GM04503 (cell line): ENCODE results near the gene FHIT.
"Not testable (repeated sequence)": the region's sequence is repeated elsewhere in the genome, so short reads cannot be mapped to it uniquely, and the experiment has no call there.

Experiments
- DNase-seq: peaks from one replicate; pipeline ENCODE4 v3.0.0-alpha.2; 2012; ENCODE audit warnings: low read depth

Gene FHIT

GRCh38 chr3:61226166-61226686 is 25.0 kb downstream of the FHIT start:
- no peak for DNase-seq

GRCh38 chr3:61224823-61225222 is 26.4 kb downstream of the FHIT start:
- no peak for DNase-seq

- no peak for DNase-seq
These were observed 27.8 kb downstream of the FHIT start for GRCh38 chr3:61223451-61223850.

GRCh38 chr3:61222467-61222866 is 28.8 kb downstream of the FHIT start:
- DNase-seq = no peak

- no peak for DNase-seq
These were observed 29.4 kb downstream of the FHIT start for GRCh38 chr3:61221759-61222362.

- no peak for DNase-seq
These were observed 32.7 kb downstream of the FHIT start for GRCh38 chr3:61218504-61218903.

GRCh38 chr3:61216171-61216570 is 35.1 kb downstream of the FHIT start:
- not testable (repeated sequence) for DNase-seq

- no peak for DNase-seq
These were observed 49.2 kb downstream of the FHIT start for GRCh38 chr3:61202086-61202485.

- DNase-seq = no peak
These were observed 50.2 kb downstream of the FHIT start for GRCh38 chr3:61201071-61201470.

- DNase-seq = no peak
These were observed 51.0 kb downstream of the FHIT start for GRCh38 chr3:61200270-61200669.

GRCh38 chr3:61199843-61200242 is 51.4 kb downstream of the FHIT start:
- no peak for DNase-seq

- DNase-seq = no peak
These were observed 56.2 kb downstream of the FHIT start for GRCh38 chr3:61194892-61195538.

GRCh38 chr3:61192222-61192621 is 59.0 kb downstream of the FHIT start:
- DNase-seq = no peak

- DNase-seq = not testable (repeated sequence)
These were observed 61.0 kb downstream of the FHIT start for GRCh38 chr3:61190205-61190604.

- DNase-seq = no peak
These were observed 65.2 kb downstream of the FHIT start for GRCh38 chr3:61186030-61186429.

GRCh38 chr3:61184956-61185355 is 66.3 kb downstream of the FHIT start:
- DNase-seq = no peak

- DNase-seq = no peak
These were observed 68.6 kb downstream of the FHIT start for GRCh38 chr3:61182662-61183061.

- DNase-seq = no peak
These were observed 69.4 kb downstream of the FHIT start for GRCh38 chr3:61181874-61182273.

GRCh38 chr3:61180206-61180605 is 71.0 kb downstream of the FHIT start:
- no peak for DNase-seq

GRCh38 chr3:61178167-61178566 is 73.1 kb downstream of the FHIT start:
- DNase-seq = no peak

GRCh38 chr3:61177450-61177849 is 73.8 kb downstream of the FHIT start:
- DNase-seq = no peak

GRCh38 chr3:61173676-61174075 is 77.6 kb downstream of the FHIT start:
- DNase-seq = no peak

GRCh38 chr3:61172684-61173083 is 78.6 kb downstream of the FHIT start:
- DNase-seq = no peak

- DNase-seq = no peak
These were observed 79.0 kb downstream of the FHIT start for GRCh38 chr3:61172203-61172602.
